Fibroblast of skin of abdomen (primary cell): ENCODE data around the gene SULT1C3.

Experiments used
- DNase-seq: peaks from one replicate; pipeline ENCODE4 v3.0.0-alpha.2; 2013

The SULT1C3 gene

GRCh38 chr2:108304975-108305374 lies 65.2 kb downstream of the SULT1C3 start:
- DNase-seq, result no peak

- DNase-seq, result no peak
Observed at GRCh38 chr2:108305901-108306300, 66.1 kb downstream of the SULT1C3 start.

- DNase-seq, result no peak
Observed at GRCh38 chr2:108309903-108310302, 70.1 kb downstream of the SULT1C3 start.
